T-helper 1 cell treated with Interleukin-12 subunit alpha and Interleukin-12 subunit beta and Interleukin-4 antibody, amounts not matched to agents 30 μg/mL and 1 μg/mL, for 36 hours (primary cell): Measurements from ENCODE around the gene RPTOR.

ENCODE experiments used
- H3K27ac Mint-ChIP-seq: one replicate; pipeline ENCODE4 v1.8.0; 2021; ENCODE audit warnings: mild to moderate bottlenecking, mixed read lengths
- H3K27me3 Mint-ChIP-seq: one replicate; pipeline ENCODE4 v1.8.0; 2021; ENCODE audit warnings: low read depth, mixed read lengths
- H3K36me3 Mint-ChIP-seq: one replicate; pipeline ENCODE4 v1.8.0; 2021; ENCODE audit warnings: low read depth, mixed read lengths
- H3K4me1 Mint-ChIP-seq: one replicate; pipeline ENCODE4 v1.8.0; 2021; ENCODE audit warnings: low read depth, mixed read lengths
- H3K4me3 Mint-ChIP-seq: one replicate; pipeline ENCODE4 v1.8.0; 2021; ENCODE audit warnings: mild to moderate bottlenecking, moderate library complexity, mixed read lengths
- H3K9me3 Mint-ChIP-seq: one replicate; pipeline ENCODE4 v1.8.0; 2021; ENCODE audit warnings: mixed read lengths

RPTOR gene

GRCh38 chr17:80964544-80964856 lies 419.9 kb downstream of the RPTOR start:
- H3K27ac Mint-ChIP-seq, result no peak overlapping the region

GRCh38 chr17:80964859-80965580 lies 420.4 kb downstream of the RPTOR start:
- H3K36me3 Mint-ChIP-seq, result peaks cover 12% of the 10 kb centered on the region
- H3K9me3 Mint-ChIP-seq, result no peaks in the 10 kb centered on the region
- no peaks in the 10 kb centered on the region for H3K27me3 Mint-ChIP-seq
- H3K4me3 Mint-ChIP-seq, result no peak overlapping the region
- no peaks in the 10 kb centered on the region for H3K4me1 Mint-ChIP-seq
- H3K27ac Mint-ChIP-seq, result no peak overlapping the region

More at GRCh38 chr17:80964544-80964856, 419.9 kb downstream of the RPTOR start:
- Mint-ChIP-seq H3K36me3 (peaks cover 12% of the 10 kb centered on the region), H3K9me3 (no peaks in the 10 kb centered on the region), H3K27me3 (no peaks in the 10 kb centered on the region), H3K4me3 (no peak overlapping the region), H3K4me1 (no peaks in the 10 kb centered on the region)

- H3K27me3 Mint-ChIP-seq, result no peaks in the 10 kb centered on the region
- peaks cover 12% of the 10 kb centered on the region for H3K36me3 Mint-ChIP-seq
- no peaks in the 10 kb centered on the region for H3K9me3 Mint-ChIP-seq
- no peak overlapping the region for H3K27ac Mint-ChIP-seq
- H3K4me3 Mint-ChIP-seq, result no peak overlapping the region
- peaks cover 4% of the 10 kb centered on the region for H3K4me1 Mint-ChIP-seq
Measured at GRCh38 chr17:80965606-80966005, 421.0 kb downstream of the RPTOR start.

- Mint-ChIP-seq H3K4me1 (peaks cover 5% of the 10 kb centered on the region), H3K9me3 (no peaks in the 10 kb centered on the region), H3K27ac (no peak overlapping the region), H3K4me3 (no peak overlapping the region), H3K27me3 (no peaks in the 10 kb centered on the region), H3K36me3 (peaks cover 12% of the 10 kb centered on the region)
Measured at GRCh38 chr17:80967404-80967872, 422.8 kb downstream of the RPTOR start.

GRCh38 chr17:80968602-80969029 lies 424.0 kb downstream of the RPTOR start:
- H3K36me3 Mint-ChIP-seq, result peaks cover 12% of the 10 kb centered on the region
- no peaks in the 10 kb centered on the region for H3K27me3 Mint-ChIP-seq
- H3K4me3 Mint-ChIP-seq, result no peak overlapping the region
- no peaks in the 10 kb centered on the region for H3K9me3 Mint-ChIP-seq
- H3K27ac Mint-ChIP-seq, result no peak overlapping the region
- peaks cover 5% of the 10 kb centered on the region for H3K4me1 Mint-ChIP-seq

- Mint-ChIP-seq H3K4me3 (no peak overlapping the region), H3K27me3 (no peaks in the 10 kb centered on the region), H3K36me3 (peaks cover 12% of the 10 kb centered on the region), H3K9me3 (no peaks in the 10 kb centered on the region), H3K4me1 (peaks cover 5% of the 10 kb centered on the region), H3K27ac (peak overlapping the region; percentile 41)
Measured at GRCh38 chr17:80969030-80969673, 424.5 kb downstream of the RPTOR start.

GRCh38 chr17:80969674-80970043 lies 425.0 kb downstream of the RPTOR start:
- H3K9me3 Mint-ChIP-seq, result no peaks in the 10 kb centered on the region
- H3K4me3 Mint-ChIP-seq, result no peak overlapping the region
- peak overlapping the region; percentile 41 for H3K27ac Mint-ChIP-seq
- no peaks in the 10 kb centered on the region for H3K27me3 Mint-ChIP-seq
- H3K36me3 Mint-ChIP-seq, result peaks cover 7% of the 10 kb centered on the region
- peaks cover 5% of the 10 kb centered on the region for H3K4me1 Mint-ChIP-seq

- no peaks in the 10 kb centered on the region for H3K9me3 Mint-ChIP-seq
- peak overlapping the region; percentile 65 for H3K27ac Mint-ChIP-seq
- H3K4me1 Mint-ChIP-seq, result peaks cover 5% of the 10 kb centered on the region
- no peak overlapping the region for H3K4me3 Mint-ChIP-seq
- no peaks in the 10 kb centered on the region for H3K27me3 Mint-ChIP-seq
- H3K36me3 Mint-ChIP-seq, result peaks cover 7% of the 10 kb centered on the region
Measured at GRCh38 chr17:80970044-80970761, 425.6 kb downstream of the RPTOR start.

- peaks cover 5% of the 10 kb centered on the region for H3K4me1 Mint-ChIP-seq
- H3K4me3 Mint-ChIP-seq, result no peak overlapping the region
- peaks cover 3% of the 10 kb centered on the region for H3K36me3 Mint-ChIP-seq
- no peak overlapping the region for H3K27ac Mint-ChIP-seq
- H3K9me3 Mint-ChIP-seq, result no peaks in the 10 kb centered on the region
- H3K27me3 Mint-ChIP-seq, result no peaks in the 10 kb centered on the region
Measured at GRCh38 chr17:80970762-80971703, 426.4 kb downstream of the RPTOR start.

GRCh38 chr17:80971704-80972304 lies 427.2 kb downstream of the RPTOR start:
- Mint-ChIP-seq H3K27ac (no peak overlapping the region), H3K4me3 (no peak overlapping the region), H3K4me1 (peaks cover 5% of the 10 kb centered on the region), H3K9me3 (no peaks in the 10 kb centered on the region), H3K36me3 (no peaks in the 10 kb centered on the region), H3K27me3 (peaks cover 2% of the 10 kb centered on the region)

- Mint-ChIP-seq H3K4me1 (peaks cover 7% of the 10 kb centered on the region), H3K4me3 (no peak overlapping the region), H3K36me3 (no peaks in the 10 kb centered on the region), H3K27ac (no peak overlapping the region), H3K9me3 (no peaks in the 10 kb centered on the region), H3K27me3 (peaks cover 8% of the 10 kb centered on the region)
Measured at GRCh38 chr17:80976701-80977100, 432.1 kb downstream of the RPTOR start.

GRCh38 chr17:80977172-80977571 lies 432.5 kb downstream of the RPTOR start:
- Mint-ChIP-seq H3K4me3 (no peak overlapping the region), H3K27ac (no peak overlapping the region), H3K4me1 (peaks cover 7% of the 10 kb centered on the region), H3K27me3 (peaks cover 8% of the 10 kb centered on the region), H3K36me3 (no peaks in the 10 kb centered on the region), H3K9me3 (no peaks in the 10 kb centered on the region)

- H3K27me3 Mint-ChIP-seq, result peaks cover 11% of the 10 kb centered on the region
Measured at GRCh38 chr17:80978499-80979497, 434.2 kb downstream of the RPTOR start.

More at GRCh38 chr17:80978499-80979497, 434.2 kb downstream of the RPTOR start:
- Mint-ChIP-seq H3K9me3 (no peaks in the 10 kb centered on the region), H3K27ac (no peak overlapping the region), H3K36me3 (no peaks in the 10 kb centered on the region), H3K4me3 (no peak overlapping the region), H3K4me1 (peaks cover 7% of the 10 kb centered on the region)
